Thoracic aorta (tissue), 2 donors: ENCODE measurements around the gene CAMSAP1. TPM values are rescaled to one million over a fixed set of nuclear protein-coding genes. Genes with fewer than 3 reads are reported as not detected.
"Not testable (repeated sequence)": the region's sequence is repeated elsewhere in the genome, so short reads cannot be mapped to it uniquely, and the experiment has no call there.

Experiments used
- ATAC-seq: fragments of 150-250 bp; one replicate; pipeline ENCODE4 v1.8.0; 2017; ENCODE audit warnings: low read depth; ENCODE audit not compliant: insufficient number of reproducible peaks, low FRiP score
- DNase-seq: peaks from one replicate; pipeline ENCODE4 v3.0.0-alpha.2; 2020; ENCODE audit warnings: low spot score
- H3K27ac ChIP-seq, 2 donors: fragments of 200-600 bp; sonication (generic); 1 replicate in 1 of 2; 2 replicates in 1 of 2; pipeline ENCODE4 v1.5.1; 2016; ENCODE audit warnings: mild to moderate bottlenecking in 2 of 2, moderate library complexity in 2 of 2
- H3K27me3 ChIP-seq: fragments of 200-600 bp; sonication (generic); replicated peaks from 2 replicates; pipeline ENCODE4 v1.6.0; 2016; ENCODE audit warnings: mild to moderate bottlenecking; ENCODE audit not compliant: insufficient read depth
- H3K36me3 ChIP-seq: fragments of 200-600 bp; sonication (generic); one replicate; pipeline ENCODE4 v1.5.1; 2016
- H3K4me1 ChIP-seq, 2 donors: fragments of 200-600 bp; sonication (generic); 1 replicate in 1 of 2; 2 replicates in 1 of 2; pipeline versions ENCODE4 v1.5.1 to v1.6.0; 2016; ENCODE audit warnings: low read depth in 2 of 2, mild to moderate bottlenecking in 1 of 2; ENCODE audit not compliant: control insufficient read depth in 1 of 2
- H3K4me3 ChIP-seq: fragments of 200-600 bp; sonication (generic); 2 replicates; pipeline ENCODE4 v1.5.1; 2016; ENCODE audit warnings: mild to moderate bottlenecking
- H3K9me3 ChIP-seq: fragments of 200-600 bp; sonication (generic); 2 replicates; pipeline ENCODE4 v1.5.1; 2016
- total RNA-seq, 2 donors: library from RNA; depleted of rRNA; stranded (reverse); fragments of >200 nt; gene quantifications; one replicate each; pipeline versions ENCODE4 v1.1.0 to v1.2.3, GENCODE V29; 2016
- TF ChIP-seq, protein P1 (sequence below): fragments of 200-600 bp; sonication (generic); IDR thresholded peaks from one replicate; pipeline ENCODE4 v1.5.1; 2019; ENCODE audit warnings: antibody characterized with exemption

The CAMSAP1 gene
- total RNA-seq, 2 donors from 2014 or later, result 19.1 to 20.2 TPM

GRCh38 chr9:135944444-135945252, 37.3 kb upstream of the CAMSAP1 start:
- Histone ChIP-seq H3K36me3 (peaks cover 34% of the 10 kb centered on the region), H3K4me3 (no peak overlapping the region), H3K27ac (no peak overlapping the region), H3K27me3 (no peaks in the 10 kb centered on the region), H3K4me1 (no peaks in the 10 kb centered on the region), H3K9me3 (no peaks in the 10 kb centered on the region)
- ATAC-seq, result no peak
- DNase-seq, result no peak
- TF ChIP-seq, protein P1, sequence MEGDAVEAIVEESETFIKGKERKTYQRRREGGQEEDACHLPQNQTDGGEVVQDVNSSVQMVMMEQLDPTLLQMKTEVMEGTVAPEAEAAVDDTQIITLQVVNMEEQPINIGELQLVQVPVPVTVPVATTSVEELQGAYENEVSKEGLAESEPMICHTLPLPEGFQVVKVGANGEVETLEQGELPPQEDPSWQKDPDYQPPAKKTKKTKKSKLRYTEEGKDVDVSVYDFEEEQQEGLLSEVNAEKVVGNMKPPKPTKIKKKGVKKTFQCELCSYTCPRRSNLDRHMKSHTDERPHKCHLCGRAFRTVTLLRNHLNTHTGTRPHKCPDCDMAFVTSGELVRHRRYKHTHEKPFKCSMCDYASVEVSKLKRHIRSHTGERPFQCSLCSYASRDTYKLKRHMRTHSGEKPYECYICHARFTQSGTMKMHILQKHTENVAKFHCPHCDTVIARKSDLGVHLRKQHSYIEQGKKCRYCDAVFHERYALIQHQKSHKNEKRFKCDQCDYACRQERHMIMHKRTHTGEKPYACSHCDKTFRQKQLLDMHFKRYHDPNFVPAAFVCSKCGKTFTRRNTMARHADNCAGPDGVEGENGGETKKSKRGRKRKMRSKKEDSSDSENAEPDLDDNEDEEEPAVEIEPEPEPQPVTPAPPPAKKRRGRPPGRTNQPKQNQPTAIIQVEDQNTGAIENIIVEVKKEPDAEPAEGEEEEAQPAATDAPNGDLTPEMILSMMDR, result no peak

GRCh38 chr9:135943604-135944003, 36.3 kb upstream of the CAMSAP1 start:
- DNase-seq, H3K4me1 ChIP-seq, H3K27me3 ChIP-seq, ATAC-seq, H3K27ac ChIP-seq, H3K4me3 ChIP-seq, H3K9me3 ChIP-seq: not testable (repeated sequence)
- peaks cover 33% of the 10 kb centered on the region for H3K36me3 ChIP-seq

- ATAC-seq (no peak), DNase-seq (no peak)
- Histone ChIP-seq H3K27me3 (no peaks in the 10 kb centered on the region), H3K27ac (no peak overlapping the region), H3K36me3 (peaks cover 42% of the 10 kb centered on the region), H3K4me3 (no peak overlapping the region), H3K4me1 (no peaks in the 10 kb centered on the region), H3K9me3 (no peaks in the 10 kb centered on the region)
- TF ChIP-seq, protein P1, result no peak
These were observed 34.1 kb upstream of the CAMSAP1 start for GRCh38 chr9:135941288-135941995.

GRCh38 chr9:135939351-135940265, 32.3 kb upstream of the CAMSAP1 start:
- H3K36me3 ChIP-seq, result peaks cover 36% of the 10 kb centered on the region
- TF ChIP-seq, protein P1, result no peak
- H3K9me3 ChIP-seq, result no peaks in the 10 kb centered on the region
- DNase-seq (no peak), ATAC-seq (no peak)
- no peak overlapping the region for H3K4me3 ChIP-seq
- no peak overlapping the region for H3K27ac ChIP-seq
- H3K27me3 ChIP-seq, result no peaks in the 10 kb centered on the region
- no peaks in the 10 kb centered on the region for H3K4me1 ChIP-seq

DNA sequence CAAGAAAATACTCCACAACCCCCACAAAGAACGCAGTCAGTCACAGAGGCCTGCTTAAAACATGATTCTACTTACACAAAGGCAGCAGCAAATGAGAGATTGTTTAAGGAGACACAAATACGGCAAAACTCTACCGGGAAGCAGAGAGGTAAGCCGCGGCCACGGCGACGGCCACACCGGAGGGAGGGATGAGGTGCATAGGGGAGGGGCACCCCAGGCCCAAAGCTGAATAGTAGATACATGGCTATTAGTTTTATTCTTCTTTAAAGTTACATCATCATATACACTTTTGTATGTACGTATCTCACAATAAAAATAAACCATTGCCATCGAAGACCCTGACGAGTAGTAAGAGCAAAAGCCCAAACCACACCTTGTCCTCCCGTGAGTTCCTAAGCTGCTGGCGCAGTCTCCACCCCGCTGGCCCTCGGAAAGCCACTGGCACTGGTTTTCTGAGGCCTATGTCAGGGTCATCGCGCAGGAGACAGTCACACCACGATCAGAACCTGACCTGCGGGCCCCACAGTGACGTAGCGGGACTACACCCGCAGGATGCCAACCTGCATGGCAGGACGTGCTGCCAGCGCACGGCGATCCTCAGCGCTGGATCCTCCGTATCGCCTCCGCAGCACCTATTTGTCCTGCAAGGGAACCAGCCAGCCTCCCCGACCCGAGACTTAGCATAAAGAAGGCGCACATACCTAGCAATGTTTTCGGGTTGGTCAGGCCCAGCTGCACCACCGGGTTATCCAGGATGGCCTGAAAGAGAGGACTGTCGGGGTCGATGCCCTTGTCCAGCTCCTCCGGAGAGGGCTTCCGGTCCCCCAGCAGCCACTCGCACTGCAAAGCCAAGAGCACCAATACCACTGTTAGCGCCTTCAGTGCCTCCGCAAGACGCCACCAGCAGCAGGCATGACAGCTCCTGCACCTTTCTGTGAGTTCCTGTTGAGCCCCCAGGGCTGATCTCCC, 30.5 kb upstream of the CAMSAP1 start:
- TF ChIP-seq, protein P1, result no peak
- no peak for ATAC-seq

More for the DNA sequence above, 30.5 kb upstream of the CAMSAP1 start:
- Histone ChIP-seq H3K4me1 (no peaks in the 10 kb centered on the region), H3K4me3 (no peak overlapping the region), H3K27me3 (no peaks in the 10 kb centered on the region), H3K36me3 (peaks cover 41% of the 10 kb centered on the region), H3K27ac (no peak overlapping the region), H3K9me3 (no peaks in the 10 kb centered on the region)
- DNase-seq, result no peak
